Transverse colon (tissue), 4 donors: ENCODE measurements around the gene DCAF8. TPM values are rescaled to one million over a fixed set of nuclear protein-coding genes. Genes with fewer than 3 reads are reported as not detected.

Experiments
- DNase-seq: peaks from one replicate; pipeline ENCODE4 v3.0.0-alpha.2; 2019
- H3K27ac ChIP-seq, 4 donors: fragments of 200-600 bp; sonication (generic); 2 replicates each; pipeline ENCODE4 v1.5.1; 2016 to 2018; ENCODE audit warnings: inconsistent platforms in 4 of 4
- H3K27me3 ChIP-seq: fragments of 200-600 bp; sonication (generic); 2 replicates; pipeline ENCODE4 v1.5.1; 2017; ENCODE audit warnings: inconsistent platforms
- H3K36me3 ChIP-seq, 4 donors: fragments of 200-600 bp; sonication (generic); 2 replicates each; pipeline ENCODE4 v1.5.1; 2017 to 2019; ENCODE audit warnings: inconsistent platforms in 4 of 4
- H3K4me1 ChIP-seq, 4 donors: fragments of 200-600 bp; sonication (generic); 2 replicates each; pipeline ENCODE4 v1.5.1; 2017 to 2020; ENCODE audit warnings: inconsistent platforms in 4 of 4
- H3K4me3 ChIP-seq, 4 donors: fragments of 200-600 bp; sonication (generic); 1 replicate in 1 of 4; 2 replicates in 3 of 4; pipeline versions ENCODE4 v1.5.1 to v1.6.1; 2017 to 2019; ENCODE audit warnings: inconsistent platforms in 4 of 4
- H3K9me3 ChIP-seq, 2 donors: fragments of 200-600 bp; sonication (generic); 2 replicates each; pipeline ENCODE4 v1.5.1; 2017 to 2019; ENCODE audit warnings: inconsistent platforms in 2 of 2
- CTCF ChIP-seq, 5 experiments: fragments of 200-600 bp in 3 of 5; fragments of 450-650 bp in 2 of 5; sonication (generic) in 3 of 5; IDR thresholded peaks; 1 replicate in 2 of 5; 2 replicates in 3 of 5; pipeline ENCODE4 v1.5.1; 2016 to 2017; ENCODE audit warnings: antibody characterized with exemption in 5 of 5, inconsistent platforms in 3 of 5, mild to moderate bottlenecking in 2 of 5, moderate library complexity in 1 of 5
- EP300 ChIP-seq: sonication (generic); formaldehyde crosslinking; IDR thresholded peaks from one replicate; pipeline ENCODE4 v1.6.1; 2017; ENCODE audit warnings: antibody characterized with exemption, low read depth
- POLR2A ChIP-seq: fragments of 450-650 bp; IDR thresholded peaks from one replicate; pipeline ENCODE4 v1.6.1; 2016; ENCODE audit warnings: antibody characterized with exemption, mild to moderate bottlenecking, moderate library complexity
- POLR2AphosphoS5 ChIP-seq, 3 donors: sonication (generic); formaldehyde crosslinking; IDR thresholded peaks; one replicate each; pipeline ENCODE4 v1.6.1; 2016; ENCODE audit warnings: antibody characterized with exemption in 3 of 3
- WGBS, 2 donors: methylation state at CpG; one replicate each; pipeline ENCODE4 v1.1.5; 2018; ENCODE audit warnings: low coverage in 1 of 2; 5-methylcytosine and 5-hydroxymethylcytosine counted together
- in situ Hi-C, 4 donors: fragments of 200-750 bp; cut with MboI; loops; one replicate each; pipeline versions ENCODE4 v1.15.0 to v1.15.1; 2017; ENCODE audit warnings: low sequenced_read_pairs in 3 of 4, low pct_ligation_motif_present in 1 of 4, low pct_unique_long_range_greater_than_20kb in 1 of 4
- intact Hi-C: fragments of 100-400 bp; cut with DNase I; formaldehyde crosslinking; loops from one replicate; pipeline ENCODE4 v1.15.1; 2023; ENCODE audit warnings: low total_unique reads
- total RNA-seq, 4 donors: library from RNA; depleted of rRNA; stranded (reverse); fragments of >200 nt; gene quantifications; one replicate each; pipeline ENCODE4 v1.1.0, GENCODE V29; 2016

Gene DCAF8
- total RNA-seq, 4 donors from 2014 or later = 128 to 279 (median 137) TPM

- peaks cover 0 to 9% (median 5%) of the 10 kb centered on the region in 4 donors for H3K4me1 ChIP-seq
- in situ Hi-C loops = loop anchor here in 1 of 4 donors (25.0 kb wide), 1 partner anchor 101 kb away; the partner anchor contains the start of gene PEX19
- no peak for DNase-seq
- 63% methylated on average over 2 of the region's 2 CpGs; no CpG with 5 or more reads in 1 of the 2 donors for WGBS, 2 donors
- H3K27me3 ChIP-seq = no peaks in the 10 kb centered on the region
- H3K4me3 ChIP-seq = no peak overlapping the region
- no peak for TF ChIP-seq CTCF (IDR thresholded peaks at IDR 0.05)
- TF ChIP-seq POLR2AphosphoS5 (IDR thresholded peaks at IDR 0.05) = no peak
- no peak for TF ChIP-seq POLR2A
- TF ChIP-seq EP300 = no peak
- intact Hi-C loops = no loop called here
- no peaks in the 10 kb centered on the region for H3K36me3 ChIP-seq
- no peak overlapping the region for H3K27ac ChIP-seq
- no peaks in the 10 kb centered on the region for H3K9me3 ChIP-seq
These were observed 75.6 kb downstream of the DCAF8 start for GRCh38 chr1:160186729-160187128.

- no peak for TF ChIP-seq POLR2A
- TF ChIP-seq POLR2AphosphoS5 (IDR thresholded peaks at IDR 0.05) = no peak
- no peak for TF ChIP-seq EP300
- no peak for TF ChIP-seq CTCF (IDR thresholded peaks at IDR 0.05)
- in situ Hi-C loops = loop anchor here in 1 of 4 donors (25.0 kb wide), 1 partner anchor 101 kb away; the partner anchor contains the start of gene PEX19
These were observed 76.1 kb downstream of the DCAF8 start for GRCh38 chr1:160186246-160186645.

GRCh38 chr1:160179336-160179735 is 83.0 kb downstream of the DCAF8 start:
- no peaks in the 10 kb centered on the region for H3K9me3 ChIP-seq
- no peaks in the 10 kb centered on the region for H3K27me3 ChIP-seq
- TF ChIP-seq CTCF (IDR thresholded peaks at IDR 0.05) = no peak
- no peak for TF ChIP-seq EP300
- TF ChIP-seq POLR2AphosphoS5 (IDR thresholded peaks at IDR 0.05) = no peak
- 65 to 68% methylated on average over 4 of the region's 4 CpGs for WGBS, 2 donors
- no peaks in the 10 kb centered on the region for H3K36me3 ChIP-seq
- no peak overlapping the region for H3K27ac ChIP-seq
- intact Hi-C loops = no loop called here
- DNase-seq = no peak
- H3K4me3 ChIP-seq = no peak overlapping the region
- in situ Hi-C loops = loop anchor here in 1 of 4 donors (25.0 kb wide), 1 partner anchor 108 kb away; the partner anchor contains the start of gene PEX19
- H3K4me1 ChIP-seq = no peaks in the 10 kb centered on the region

More at GRCh38 chr1:160186246-160186645, 76.1 kb downstream of the DCAF8 start:
- no peak for DNase-seq
- no peaks in the 10 kb centered on the region for H3K9me3 ChIP-seq
- H3K36me3 ChIP-seq = no peaks in the 10 kb centered on the region
- 87 to 94% methylated on average over 5 to 7 of the region's 7 CpGs for WGBS, 2 donors
- intact Hi-C loops = no loop called here
- H3K27ac ChIP-seq = no peak overlapping the region
- no peaks in the 10 kb centered on the region for H3K27me3 ChIP-seq
- peaks cover 0 to 9% (median 5%) of the 10 kb centered on the region in 4 donors for H3K4me1 ChIP-seq
- no peak overlapping the region for H3K4me3 ChIP-seq

GRCh38 chr1:160178731-160179130 is 83.6 kb downstream of the DCAF8 start:
- intact Hi-C loops (no loop called here), in situ Hi-C loops (loop anchor here in 1 of 4 donors (25.0 kb wide), 1 partner anchor 109 kb away; the partner anchor contains the start of gene PEX19)
- no peak overlapping the region for H3K4me3 ChIP-seq
- TF ChIP-seq POLR2A (no peak), POLR2AphosphoS5 (IDR thresholded peaks at IDR 0.05) (no peak), CTCF (IDR thresholded peaks at IDR 0.05) (no peak), EP300 (no peak)
- H3K27ac ChIP-seq = no peak overlapping the region
- WGBS, 2 donors = 72 to 91% methylated on average over 2 of the region's 2 CpGs
- no peaks in the 10 kb centered on the region for H3K27me3 ChIP-seq
- no peak for DNase-seq
- no peaks in the 10 kb centered on the region for H3K4me1 ChIP-seq
- no peaks in the 10 kb centered on the region for H3K9me3 ChIP-seq
- H3K36me3 ChIP-seq = no peaks in the 10 kb centered on the region
